Glutamatergic neuron (in vitro differentiated cells): ENCODE data around the gene BCAM. TPM values are rescaled to one million over a fixed set of nuclear protein-coding genes. Genes with fewer than 3 reads are reported as not detected.

Source experiments
- DNase-seq: peaks from one replicate; pipeline ENCODE4 v3.0.0; 2022
- H3K27ac Mint-ChIP-seq: one replicate; pipeline ENCODE4 v1.8.0; 2020; ENCODE audit warnings: mild to moderate bottlenecking, mixed read lengths, inconsistent platforms; ENCODE audit not compliant: unreplicated experiment
- H3K27me3 Mint-ChIP-seq: one replicate; pipeline ENCODE4 v1.8.0; 2020; ENCODE audit warnings: mild to moderate bottlenecking, moderate library complexity, mixed read lengths, inconsistent platforms; ENCODE audit not compliant: unreplicated experiment
- H3K36me3 Mint-ChIP-seq: one replicate; pipeline ENCODE4 v1.8.0; 2020; ENCODE audit warnings: mild to moderate bottlenecking, mixed read lengths, inconsistent platforms; ENCODE audit not compliant: unreplicated experiment
- H3K4me1 Mint-ChIP-seq: one replicate; pipeline ENCODE4 v1.8.0; 2020; ENCODE audit warnings: mild to moderate bottlenecking, low read depth, mixed read lengths, inconsistent platforms; ENCODE audit not compliant: unreplicated experiment
- H3K4me3 Mint-ChIP-seq: one replicate; pipeline ENCODE4 v1.8.0; 2020; ENCODE audit warnings: mild to moderate bottlenecking, mixed read lengths, inconsistent platforms; ENCODE audit not compliant: unreplicated experiment
- H3K9me3 Mint-ChIP-seq: one replicate; pipeline ENCODE4 v1.8.0; 2020; ENCODE audit warnings: mild to moderate bottlenecking, moderate library complexity, mixed read lengths, inconsistent platforms; ENCODE audit not compliant: unreplicated experiment
- total RNA-seq: library from RNA; stranded (reverse); fragmentation: NEBNext Ultra II Directional; extraction: Animal tissue kit (Norgen Biotek cat#: 25700); gene quantifications from one replicate; pipeline ENCODE4 v1.2.1, GENCODE V29; 2021; ENCODE audit not compliant: unreplicated experiment
- TF ChIP-seq, protein P1 (sequence below): fragments of 200-600 bp; sonication (generic); IDR thresholded peaks from one replicate; pipeline ENCODE4 v1.5.0; 2021; ENCODE audit not compliant: partially characterized antibody, unreplicated experiment

The BCAM gene
- total RNA-seq, 1 donor from 2014 or later = 47.1 TPM

DNA sequence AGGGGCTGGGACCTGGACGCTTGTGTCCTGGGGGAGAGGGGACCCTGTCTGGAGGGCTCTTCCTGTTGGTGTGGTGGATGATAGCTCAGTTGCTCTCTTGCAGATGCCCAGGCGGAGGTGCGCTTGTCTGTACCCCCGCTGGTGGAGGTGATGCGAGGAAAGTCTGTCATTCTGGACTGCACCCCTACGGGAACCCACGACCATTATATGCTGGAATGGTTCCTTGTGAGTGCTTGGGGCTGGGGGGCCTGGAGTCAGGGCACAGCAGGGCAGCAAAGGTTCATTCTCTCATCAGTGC, 2.2 kb downstream of the BCAM start:
- TF ChIP-seq, protein P1, sequence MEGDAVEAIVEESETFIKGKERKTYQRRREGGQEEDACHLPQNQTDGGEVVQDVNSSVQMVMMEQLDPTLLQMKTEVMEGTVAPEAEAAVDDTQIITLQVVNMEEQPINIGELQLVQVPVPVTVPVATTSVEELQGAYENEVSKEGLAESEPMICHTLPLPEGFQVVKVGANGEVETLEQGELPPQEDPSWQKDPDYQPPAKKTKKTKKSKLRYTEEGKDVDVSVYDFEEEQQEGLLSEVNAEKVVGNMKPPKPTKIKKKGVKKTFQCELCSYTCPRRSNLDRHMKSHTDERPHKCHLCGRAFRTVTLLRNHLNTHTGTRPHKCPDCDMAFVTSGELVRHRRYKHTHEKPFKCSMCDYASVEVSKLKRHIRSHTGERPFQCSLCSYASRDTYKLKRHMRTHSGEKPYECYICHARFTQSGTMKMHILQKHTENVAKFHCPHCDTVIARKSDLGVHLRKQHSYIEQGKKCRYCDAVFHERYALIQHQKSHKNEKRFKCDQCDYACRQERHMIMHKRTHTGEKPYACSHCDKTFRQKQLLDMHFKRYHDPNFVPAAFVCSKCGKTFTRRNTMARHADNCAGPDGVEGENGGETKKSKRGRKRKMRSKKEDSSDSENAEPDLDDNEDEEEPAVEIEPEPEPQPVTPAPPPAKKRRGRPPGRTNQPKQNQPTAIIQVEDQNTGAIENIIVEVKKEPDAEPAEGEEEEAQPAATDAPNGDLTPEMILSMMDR = no peak
- H3K27ac Mint-ChIP-seq = no peak overlapping the region

GRCh38 chr19:44812142-44812718, 3.3 kb downstream of the BCAM start:
- DNase-seq = no peak
- TF ChIP-seq, protein P1 = no peak
- Mint-ChIP-seq H3K27me3 (peaks cover 18% of the 10 kb centered on the region), H3K4me3 (no peak overlapping the region), H3K9me3 (peaks cover 9% of the 10 kb centered on the region), H3K27ac (no peak overlapping the region), H3K4me1 (peaks cover 22% of the 10 kb centered on the region), H3K36me3 (peaks cover 5% of the 10 kb centered on the region)

More for the DNA sequence above, 2.2 kb downstream of the BCAM start:
- Mint-ChIP-seq H3K36me3 (peaks cover 5% of the 10 kb centered on the region), H3K4me3 (peak overlapping the region; percentile 15), H3K27me3 (peaks cover 14% of the 10 kb centered on the region), H3K9me3 (peaks cover 5% of the 10 kb centered on the region), H3K4me1 (peaks cover 22% of the 10 kb centered on the region)
- no peak for DNase-seq

DNA sequence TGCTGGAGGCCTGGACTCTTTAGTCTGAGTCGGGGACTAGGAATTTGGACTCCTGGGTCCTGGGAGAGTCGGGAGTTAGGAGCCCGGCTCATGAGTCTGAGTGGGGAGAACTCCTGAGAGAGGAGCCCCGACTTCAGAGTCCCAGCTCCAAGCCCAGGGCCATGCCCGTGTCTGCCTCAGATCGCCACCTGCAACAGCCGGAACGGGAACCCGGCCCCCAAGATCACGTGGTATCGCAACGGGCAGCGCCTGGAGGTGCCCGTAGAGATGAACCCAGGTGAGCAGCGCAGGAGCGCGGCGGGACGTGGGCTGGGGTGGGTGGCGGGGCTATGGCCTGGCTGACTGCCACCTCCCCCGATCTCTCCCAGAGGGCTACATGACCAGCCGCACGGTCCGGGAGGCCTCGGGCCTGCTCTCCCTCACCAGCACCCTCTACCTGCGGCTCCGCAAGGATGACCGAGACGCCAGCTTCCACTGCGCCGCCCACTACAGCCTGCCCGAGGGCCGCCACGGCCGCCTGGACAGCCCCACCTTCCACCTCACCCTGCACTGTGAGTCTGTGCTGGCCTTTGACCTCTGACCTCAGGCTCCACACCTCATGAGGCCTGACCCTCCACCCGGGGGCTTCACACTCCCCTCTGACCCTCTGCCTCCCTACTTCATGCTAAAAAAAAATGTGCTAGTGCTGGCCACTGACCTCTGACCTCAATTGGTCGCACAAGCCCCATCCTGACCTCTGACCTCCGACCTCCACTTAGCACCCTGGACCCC, 4.4 kb downstream of the BCAM start:
- Mint-ChIP-seq H3K4me1 (peaks cover 24% of the 10 kb centered on the region), H3K27me3 (peaks cover 19% of the 10 kb centered on the region), H3K27ac (no peak overlapping the region), H3K4me3 (peak overlapping the region; percentile 37), H3K36me3 (peaks cover 5% of the 10 kb centered on the region), H3K9me3 (peaks cover 9% of the 10 kb centered on the region)
- TF ChIP-seq, protein P1 = no peak
- no peak for DNase-seq

DNA sequence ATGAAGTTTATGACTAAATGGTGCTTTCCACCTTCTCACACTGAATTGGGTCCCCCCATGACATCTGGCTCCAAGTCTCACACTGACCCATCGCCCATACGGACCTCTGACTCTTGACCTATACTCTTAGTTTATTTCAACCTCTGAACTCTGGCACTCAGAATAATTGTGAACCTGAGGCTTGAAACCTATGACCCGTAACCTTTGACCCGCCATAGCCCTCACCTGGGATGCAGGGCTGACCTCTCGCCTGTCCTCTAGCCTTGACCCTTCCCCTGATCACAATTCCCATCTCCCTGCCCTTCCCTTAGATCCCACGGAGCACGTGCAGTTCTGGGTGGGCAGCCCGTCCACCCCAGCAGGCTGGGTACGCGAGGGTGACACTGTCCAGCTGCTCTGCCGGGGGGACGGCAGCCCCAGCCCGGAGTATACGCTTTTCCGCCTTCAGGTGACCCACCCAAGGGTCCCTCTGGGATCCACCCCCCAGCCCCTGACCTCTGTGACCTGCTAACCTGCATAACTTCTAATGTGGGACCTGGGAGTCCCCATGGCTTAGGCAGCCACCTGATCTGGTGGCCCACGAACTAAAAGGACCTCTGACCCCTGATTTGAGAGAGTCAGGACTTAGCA, 5.1 kb downstream of the BCAM start:
- peaks cover 9% of the 10 kb centered on the region for H3K9me3 Mint-ChIP-seq
- no peak overlapping the region for H3K27ac Mint-ChIP-seq
- TF ChIP-seq, protein P1 = no peak
- peak overlapping the region; percentile 37 for H3K4me3 Mint-ChIP-seq
- H3K4me1 Mint-ChIP-seq = peaks cover 24% of the 10 kb centered on the region
- DNase-seq = no peak
- H3K27me3 Mint-ChIP-seq = peaks cover 20% of the 10 kb centered on the region
- peaks cover 5% of the 10 kb centered on the region for H3K36me3 Mint-ChIP-seq

GRCh38 chr19:44814517-44814916, 5.6 kb downstream of the BCAM start:
- Mint-ChIP-seq H3K36me3 (peaks cover 5% of the 10 kb centered on the region), H3K4me3 (no peak overlapping the region), H3K9me3 (peaks cover 9% of the 10 kb centered on the region), H3K27me3 (peaks cover 20% of the 10 kb centered on the region), H3K4me1 (peaks cover 24% of the 10 kb centered on the region), H3K27ac (no peak overlapping the region)
- TF ChIP-seq, protein P1 = no peak
- DNase-seq = no peak
